Gastroesophageal sphincter (tissue), 4 donors: ENCODE measurements around the gene SMPX. TPM values are rescaled to one million over a fixed set of nuclear protein-coding genes. Genes with fewer than 3 reads are reported as not detected.

Source experiments
- ATAC-seq: fragments of 150-250 bp; one replicate; pipeline ENCODE4 v1.9.1; 2016; ENCODE audit warnings: mild to moderate bottlenecking, moderate library complexity
- H3K27ac ChIP-seq, 4 donors: fragments of 200-600 bp; sonication (generic) in 3 of 4; 1 replicate in 3 of 4; 2 replicates in 1 of 4; pipeline ENCODE4 v1.5.1; 2016 to 2019
- H3K27me3 ChIP-seq: fragments of 200-600 bp; sonication (generic); one replicate; pipeline ENCODE4 v1.5.1; 2019
- H3K36me3 ChIP-seq, 2 donors: fragments of 200-600 bp; sonication (generic); one replicate each; pipeline ENCODE4 v1.5.1; 2019; ENCODE audit warnings: control low read depth in 1 of 2
- H3K4me1 ChIP-seq, 3 donors: fragments of 200-600 bp; sonication (generic); 1 replicate in 2 of 3; 2 replicates in 1 of 3; pipeline ENCODE4 v1.5.1; 2016 to 2019; ENCODE audit warnings: control low read depth in 2 of 3
- H3K4me3 ChIP-seq, 2 donors: fragments of 200-600 bp; sonication (generic); one replicate each; pipeline ENCODE4 v1.5.1; 2019; ENCODE audit warnings: mild to moderate bottlenecking in 1 of 2, moderate library complexity in 1 of 2
- H3K9me3 ChIP-seq, 3 donors: fragments of 200-600 bp; sonication (generic); one replicate each; pipeline ENCODE4 v1.5.1; 2017 to 2019; ENCODE audit warnings: control low read depth in 2 of 3
- CTCF ChIP-seq, 4 experiments: fragments of 200-600 bp in 2 of 4; fragments of 450-650 bp in 2 of 4; sonication (generic) in 1 of 4; IDR thresholded peaks; one replicate each; pipeline ENCODE4 v1.5.1; 2017 to 2019; ENCODE audit warnings: antibody characterized with exemption in 4 of 4, mild to moderate bottlenecking in 2 of 4, moderate library complexity in 2 of 4
- EP300 ChIP-seq: sonication (generic); formaldehyde crosslinking; IDR thresholded peaks from one replicate; pipeline ENCODE4 v1.6.1; 2017; ENCODE audit warnings: antibody characterized with exemption, mild to moderate bottlenecking
- POLR2A ChIP-seq, 2 donors: fragments of 450-650 bp; IDR thresholded peaks; one replicate each; pipeline ENCODE4 v1.6.1; 2017; ENCODE audit warnings: antibody characterized with exemption in 2 of 2, mild to moderate bottlenecking in 2 of 2, moderate library complexity in 1 of 2
- POLR2AphosphoS5 ChIP-seq: sonication (generic); formaldehyde crosslinking; IDR thresholded peaks from one replicate; pipeline ENCODE4 v1.6.1; 2017; ENCODE audit warnings: antibody characterized with exemption
- WGBS, 2 donors: methylation state at CpG; one replicate each; pipeline ENCODE4 v1.1.5; 2018; ENCODE audit warnings: low coverage in 1 of 2; 5-methylcytosine and 5-hydroxymethylcytosine counted together
- total RNA-seq, 4 donors: library from RNA; depleted of rRNA; stranded (reverse); fragments of >200 nt; gene quantifications; one replicate each; pipeline ENCODE4 v1.1.0, GENCODE V29; 2016

SMPX gene
- total RNA-seq, 4 donors from 2014 or later, result 14.8 to 32.5 (median 29.0) TPM

- Histone ChIP-seq H3K4me3 (no peak overlapping the region), H3K36me3 (no peaks in the 10 kb centered on the region), H3K9me3 (no peaks in the 10 kb centered on the region), H3K4me1 (peaks cover 0 to 7% (median 0%) of the 10 kb centered on the region in 3 donors), H3K27me3 (no peaks in the 10 kb centered on the region), H3K27ac (no peak overlapping the region)
- no peak for ATAC-seq
- no peak for TF ChIP-seq EP300
- TF ChIP-seq POLR2A (IDR thresholded peaks at IDR 0.05), result no peak
- TF ChIP-seq CTCF (IDR thresholded peaks at IDR 0.05), result no peak
- TF ChIP-seq POLR2AphosphoS5, result no peak
- WGBS, 2 donors, result 80 to 100% methylated on average over 1 to 2 of the region's 6 CpGs
Observed at GRCh38 chrX:21725916-21726315, 32.0 kb downstream of the SMPX start.

GRCh38 chrX:21725496-21725895 lies 32.4 kb downstream of the SMPX start:
- WGBS, 2 donors, result 6 to 20% methylated on average over 1 to 2 of the region's 2 CpGs

GRCh38 chrX:21723814-21724213 lies 34.1 kb downstream of the SMPX start:
- Histone ChIP-seq H3K9me3 (no peaks in the 10 kb centered on the region), H3K36me3 (no peaks in the 10 kb centered on the region), H3K4me1 (peaks cover 0 to 7% (median 0%) of the 10 kb centered on the region in 3 donors), H3K27ac (no peak overlapping the region), H3K4me3 (no peak overlapping the region), H3K27me3 (no peaks in the 10 kb centered on the region)
- no peak for ATAC-seq
- WGBS, 2 donors, result 67% methylated on average over 1 of the region's 4 CpGs; no CpG with 5 or more reads in 1 of the 2 donors
- TF ChIP-seq POLR2AphosphoS5, result no peak
- TF ChIP-seq EP300, result no peak
- no peak for TF ChIP-seq POLR2A (IDR thresholded peaks at IDR 0.05)
- TF ChIP-seq CTCF (IDR thresholded peaks at IDR 0.05), result no peak

More at GRCh38 chrX:21725496-21725895, 32.4 kb downstream of the SMPX start:
- Histone ChIP-seq H3K9me3 (no peaks in the 10 kb centered on the region), H3K27ac (no peak overlapping the region), H3K36me3 (no peaks in the 10 kb centered on the region), H3K27me3 (no peaks in the 10 kb centered on the region), H3K4me3 (no peak overlapping the region), H3K4me1 (peaks cover 0 to 7% (median 0%) of the 10 kb centered on the region in 3 donors)
- TF ChIP-seq CTCF (IDR thresholded peaks at IDR 0.05) (peak in 3 of 4 experiments; percentile 25 to 32 (median 31)), POLR2AphosphoS5 (no peak)
- no peak for ATAC-seq

- Histone ChIP-seq H3K27ac (no peak overlapping the region), H3K4me3 (no peak overlapping the region), H3K27me3 (no peaks in the 10 kb centered on the region), H3K4me1 (peaks cover 0 to 7% (median 0%) of the 10 kb centered on the region in 3 donors), H3K36me3 (no peaks in the 10 kb centered on the region), H3K9me3 (no peaks in the 10 kb centered on the region)
- TF ChIP-seq POLR2AphosphoS5 (no peak), CTCF (IDR thresholded peaks at IDR 0.05) (no peak), EP300 (no peak), POLR2A (IDR thresholded peaks at IDR 0.05) (no peak)
- no peak for ATAC-seq
Observed at GRCh38 chrX:21723084-21723483, 34.8 kb downstream of the SMPX start.

- ATAC-seq, result no peak
- Histone ChIP-seq H3K9me3 (no peaks in the 10 kb centered on the region), H3K27me3 (no peaks in the 10 kb centered on the region), H3K36me3 (no peaks in the 10 kb centered on the region), H3K4me3 (no peak overlapping the region), H3K27ac (no peak overlapping the region), H3K4me1 (no peaks in the 10 kb centered on the region)
- WGBS, 2 donors, result 33 to 53% methylated on average over 2 of the region's 3 CpGs
- no peak for TF ChIP-seq EP300
- no peak for TF ChIP-seq CTCF (IDR thresholded peaks at IDR 0.05)
Observed at GRCh38 chrX:21721195-21721594, 36.7 kb downstream of the SMPX start.
